Panc1 (cell line): ENCODE results near the gene TMOD1. TPM values are rescaled to one million over a fixed set of nuclear protein-coding genes. Genes with fewer than 3 reads are reported as not detected.

Experiments used
- ATAC-seq: fragments of 200-7000 bp; cut with Tn5 transposase; 2 replicates; pipeline ENCODE4 v1.9.1; 2020; ENCODE audit warnings: mild to moderate bottlenecking, moderate library complexity
- BruUV-seq: library from RNA; stranded (reverse); fragments of 400-500 nt; replicated peaks from 2 replicates; lab custom pipeline; 2021; lab: Mats Ljungman, UMichigan
- CTCF ChIA-PET: fragments of 300-600 bp; sonication (Branson Sonifier 250); formaldehyde crosslinking; loops from one replicate; lab custom pipeline; 2022; ENCODE audit warnings: antibody characterized with exemption; lab: Charles Lee
- POLR2A ChIA-PET: fragments of 300-600 bp; sonication (Branson Sonifier 250); formaldehyde crosslinking; loops from one replicate; lab custom pipeline; 2022; ENCODE audit warnings: antibody characterized with exemption; lab: Charles Lee
- DNase-seq: peaks from one replicate; pipeline ENCODE4 v3.0.0-alpha.2; 2010; ENCODE audit warnings: low read depth, low spot score
- H3K27ac ChIP-seq: 2 replicates; pipeline ENCODE4 v1.5.1; 2011; ENCODE audit warnings: mild to moderate bottlenecking, low read length, inconsistent platforms
- H3K27me3 ChIP-seq: fragments of 200-500 bp; sonication (Bioruptor generic); 2 replicates; pipeline ENCODE4 v1.6.0; 2014; ENCODE audit warnings: low read length, inconsistent platforms; ENCODE audit not compliant: control insufficient read depth, insufficient read depth
- H3K36me3 ChIP-seq: fragments of 200-500 bp; sonication (Bioruptor generic); 2 replicates; pipeline ENCODE4 v1.5.1; 2014; ENCODE audit warnings: inconsistent platforms, mild to moderate bottlenecking, low read length, moderate library complexity; ENCODE audit not compliant: control insufficient read depth, insufficient read depth
- H3K4me1 ChIP-seq: 2 replicates; pipeline ENCODE4 v1.5.1; 2011; ENCODE audit warnings: inconsistent platforms, mild to moderate bottlenecking, low read length, moderate library complexity; ENCODE audit not compliant: control insufficient read depth, insufficient read depth
- H3K4me3 ChIP-seq, 2 experiments: 2 replicates each; pipeline ENCODE4 v1.5.1; 2011 to 2012; ENCODE audit warnings: low read depth in 2 of 2, low read length in 2 of 2, mild to moderate bottlenecking in 2 of 2, inconsistent platforms in 1 of 2, moderate library complexity in 1 of 2
- H3K9me3 ChIP-seq: fragments of 200-500 bp; sonication (Bioruptor generic); 2 replicates; pipeline ENCODE4 v1.5.1; 2014; ENCODE audit warnings: low read depth, mild to moderate bottlenecking, inconsistent platforms, low read length, moderate library complexity; ENCODE audit not compliant: control insufficient read depth, insufficient read depth
- POLR2AphosphoS5 ChIP-seq: IDR thresholded peaks from 2 replicates; pipeline ENCODE4 v1.6.1; 2012; ENCODE audit warnings: mild to moderate bottlenecking, low read depth, low read length, moderate library complexity
- REST ChIP-seq, 2 experiments: IDR thresholded peaks; 2 replicates each; pipeline ENCODE4 v1.6.1; 2011 to 2012; ENCODE audit warnings: low read depth in 2 of 2, control low read depth in 1 of 2, low read length in 1 of 2, mild to moderate bottlenecking in 1 of 2, moderate library complexity in 1 of 2; ENCODE audit not compliant: insufficient read depth in 1 of 2
- SIN3A ChIP-seq: IDR thresholded peaks from 2 replicates; pipeline ENCODE4 v1.6.1; 2012; ENCODE audit warnings: low read depth, mild to moderate bottlenecking, low read length, moderate library complexity, borderline replicate concordance; ENCODE audit not compliant: insufficient read depth
- TCF7L2 ChIP-seq: IDR thresholded peaks from 2 replicates; pipeline ENCODE4 v1.6.1; 2011; ENCODE audit warnings: mild to moderate bottlenecking, low read depth, low read length, inconsistent platforms
- in situ Hi-C: cut with HindIII; loops from 2 replicates; pipeline ENCODE4 v1.10.0; 2016; ENCODE audit warnings: low sequenced_read_pairs, low pct_unique_long_range_greater_than_20kb
- intact Hi-C: fragments of 100-400 bp; cut with micrococcal nuclease; formaldehyde crosslinking; loops from one replicate; pipeline ENCODE4 v1.10.0; 2022; ENCODE audit not compliant: unreplicated experiment
- total RNA-seq: library from RNA; stranded (reverse); gene quantifications from one replicate; pipeline ENCODE4 v1.2.1, GENCODE V29; 2021; ENCODE audit not compliant: unreplicated experiment
- TF ChIP-seq, protein P1 (sequence below): fragments of 450-650 bp; IDR thresholded peaks from 2 replicates; pipeline ENCODE4 v1.5.1; 2017; ENCODE audit warnings: mild to moderate bottlenecking

The TMOD1 gene
- total RNA-seq, 1 experiment from 2014 or later, result 1.4 TPM

DNA sequence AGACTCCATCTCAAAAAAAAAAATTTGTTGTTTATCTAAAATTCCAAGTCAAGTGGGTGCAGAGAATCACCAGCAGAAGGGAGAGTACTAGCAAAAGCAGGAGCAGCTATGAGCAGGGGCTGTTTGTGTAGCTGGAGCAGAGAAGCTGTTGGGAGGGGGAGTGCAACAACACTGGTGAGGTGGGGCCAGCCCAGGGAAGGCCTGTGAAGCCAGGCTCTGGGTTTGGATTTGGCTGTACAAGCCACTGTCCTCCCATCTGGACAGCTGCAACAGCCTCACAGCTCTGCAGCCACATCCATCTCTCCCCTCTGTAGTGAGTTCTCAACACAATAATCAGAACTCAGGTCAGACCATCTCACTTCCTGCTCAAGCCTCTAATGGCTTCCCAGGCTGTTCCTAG lies 59.4 kb downstream of the TMOD1 start:
- BruUV-seq, result no TSS peak
- CTCF ChIA-PET, result no interaction called here
- intact Hi-C loops, result no loop called here

DNA sequence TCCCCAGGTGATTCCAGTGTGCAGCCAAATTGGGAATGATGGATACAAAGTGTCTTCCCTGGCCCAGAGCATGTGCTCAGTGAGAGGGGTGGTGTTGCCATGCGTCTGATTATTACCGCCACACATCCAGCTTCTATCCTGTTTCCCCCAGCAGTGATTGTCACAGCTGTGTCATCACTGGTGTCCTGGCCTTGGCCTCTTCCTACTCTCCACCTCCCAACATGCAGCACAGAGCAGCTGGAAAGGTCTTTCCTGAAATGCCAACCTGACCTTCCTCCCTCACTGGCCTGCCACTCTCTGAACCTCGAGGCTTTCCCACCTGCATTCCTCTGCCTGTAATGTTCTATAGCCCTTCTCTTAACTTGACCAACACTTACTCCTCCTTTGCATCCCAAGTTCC lies 60.0 kb downstream of the TMOD1 start:
- ChIA-PET POLR2A (no interaction called here), CTCF (no interaction called here)
- Histone ChIP-seq H3K9me3 (no peaks in the 10 kb centered on the region), H3K27me3 (no peaks in the 10 kb centered on the region), H3K36me3 (no peaks in the 10 kb centered on the region), H3K4me3 (no peak overlapping the region), H3K4me1 (0 out of 2 replicates have a peak, but pooled peaks cover 4% of the 10 kb centered on the region), H3K27ac (no peak overlapping the region)
- BruUV-seq, result no TSS peak
- ATAC-seq (no peak), DNase-seq (no peak)
- TF ChIP-seq, protein P1, sequence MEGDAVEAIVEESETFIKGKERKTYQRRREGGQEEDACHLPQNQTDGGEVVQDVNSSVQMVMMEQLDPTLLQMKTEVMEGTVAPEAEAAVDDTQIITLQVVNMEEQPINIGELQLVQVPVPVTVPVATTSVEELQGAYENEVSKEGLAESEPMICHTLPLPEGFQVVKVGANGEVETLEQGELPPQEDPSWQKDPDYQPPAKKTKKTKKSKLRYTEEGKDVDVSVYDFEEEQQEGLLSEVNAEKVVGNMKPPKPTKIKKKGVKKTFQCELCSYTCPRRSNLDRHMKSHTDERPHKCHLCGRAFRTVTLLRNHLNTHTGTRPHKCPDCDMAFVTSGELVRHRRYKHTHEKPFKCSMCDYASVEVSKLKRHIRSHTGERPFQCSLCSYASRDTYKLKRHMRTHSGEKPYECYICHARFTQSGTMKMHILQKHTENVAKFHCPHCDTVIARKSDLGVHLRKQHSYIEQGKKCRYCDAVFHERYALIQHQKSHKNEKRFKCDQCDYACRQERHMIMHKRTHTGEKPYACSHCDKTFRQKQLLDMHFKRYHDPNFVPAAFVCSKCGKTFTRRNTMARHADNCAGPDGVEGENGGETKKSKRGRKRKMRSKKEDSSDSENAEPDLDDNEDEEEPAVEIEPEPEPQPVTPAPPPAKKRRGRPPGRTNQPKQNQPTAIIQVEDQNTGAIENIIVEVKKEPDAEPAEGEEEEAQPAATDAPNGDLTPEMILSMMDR, result no peak
- TF ChIP-seq TCF7L2, result no peak
- no peak for TF ChIP-seq SIN3A
- TF ChIP-seq POLR2AphosphoS5, result no peak
- no peak for TF ChIP-seq REST (IDR thresholded peaks at IDR 0.05; ENCODE audit: insufficient read depth in 1 of 2, low read depth in 2 of 2, low read length in 1 of 2)
- in situ Hi-C loops (no loop called here), intact Hi-C loops (no loop called here)

More for the DNA sequence above, 59.4 kb downstream of the TMOD1 start:
- TF ChIP-seq, protein P1, result no peak
- TF ChIP-seq POLR2AphosphoS5 (no peak), SIN3A (no peak), REST (IDR thresholded peaks at IDR 0.05; ENCODE audit: insufficient read depth in 1 of 2, low read depth in 2 of 2, low read length in 1 of 2) (no peak)
- Histone ChIP-seq H3K4me3 (no peak overlapping the region), H3K4me1 (0 out of 2 replicates have a peak, but pooled peaks cover 4% of the 10 kb centered on the region), H3K27ac (no peak overlapping the region), H3K36me3 (no peaks in the 10 kb centered on the region), H3K27me3 (no peaks in the 10 kb centered on the region), H3K9me3 (no peaks in the 10 kb centered on the region)
- in situ Hi-C loops, result no loop called here
- POLR2A ChIA-PET, result no interaction called here
- no peak for ATAC-seq
- DNase-seq, result no peak
